ENCODE data around the gene DACT2. TPM values are rescaled to one million over a fixed set of nuclear protein-coding genes. Genes with fewer than 3 reads are reported as not detected.

Gene DACT2
- total RNA-seq, 1 experiment from 2014 or later, result 26.6 TPM

DNA sequence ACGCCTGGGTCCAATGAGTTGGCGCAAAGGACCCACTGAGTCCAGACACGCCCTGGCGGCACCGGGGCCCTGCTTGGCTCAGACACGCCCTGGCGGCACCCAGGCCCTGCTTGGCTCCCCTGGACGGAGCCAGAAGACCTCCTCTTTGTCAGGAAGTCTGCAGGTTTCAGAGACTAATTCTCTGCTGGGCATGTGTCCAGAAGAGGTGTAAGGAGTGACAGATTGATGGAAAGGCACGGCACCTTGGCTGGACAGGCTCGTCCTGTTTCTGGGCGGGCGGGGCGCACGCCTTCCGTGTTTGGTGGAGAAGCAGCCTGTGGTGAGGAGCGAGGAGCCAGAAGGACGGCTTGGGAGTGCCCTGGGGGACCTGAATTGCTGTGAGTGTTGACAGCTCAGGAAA, 23.1 kb upstream of the DACT2 start:
- Histone ChIP-seq H3K36me3 (replicated peaks; ENCODE audit: control insufficient read depth, insufficient read depth, low read length) (no peaks in the 10 kb centered on the region), H3K4me3 (ENCODE audit: insufficient read depth, low read depth, low read length) (no peak overlapping the region), H3K27me3 (ENCODE audit: control insufficient read depth, insufficient read depth, low read length) (no peaks in the 10 kb centered on the region)
- no peak for DNase-seq

DNA sequence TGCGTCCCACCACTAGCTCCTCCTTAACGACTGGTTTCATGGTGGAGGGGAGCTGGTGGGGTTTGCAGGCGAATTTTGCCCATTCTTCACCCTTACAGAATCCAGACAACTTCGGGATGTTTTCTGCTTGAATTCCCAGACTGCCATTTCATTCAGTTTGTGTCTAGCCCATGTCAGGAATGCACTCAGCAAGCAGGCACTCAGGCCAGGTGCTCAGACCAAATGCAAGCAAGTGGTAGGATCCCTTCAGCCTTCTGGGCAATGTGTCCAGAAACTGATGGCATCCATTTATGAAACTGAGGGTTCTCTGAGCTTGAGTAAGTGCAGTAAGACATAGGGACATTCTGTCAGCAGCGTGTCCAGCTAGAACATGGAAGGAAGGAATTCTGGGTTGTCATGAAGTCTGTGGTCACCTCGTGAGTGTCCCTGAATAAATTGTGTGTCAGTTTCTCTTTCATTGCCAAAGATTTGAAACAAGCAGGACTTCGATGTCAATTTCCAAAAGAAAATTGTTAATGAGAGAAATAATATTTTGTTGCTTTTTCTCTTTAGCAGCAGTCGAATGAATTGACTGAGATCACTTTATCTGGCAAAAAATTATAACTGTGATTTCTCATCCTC, 21.8 kb upstream of the DACT2 start:
- DNase-seq, result no peak

DNA sequence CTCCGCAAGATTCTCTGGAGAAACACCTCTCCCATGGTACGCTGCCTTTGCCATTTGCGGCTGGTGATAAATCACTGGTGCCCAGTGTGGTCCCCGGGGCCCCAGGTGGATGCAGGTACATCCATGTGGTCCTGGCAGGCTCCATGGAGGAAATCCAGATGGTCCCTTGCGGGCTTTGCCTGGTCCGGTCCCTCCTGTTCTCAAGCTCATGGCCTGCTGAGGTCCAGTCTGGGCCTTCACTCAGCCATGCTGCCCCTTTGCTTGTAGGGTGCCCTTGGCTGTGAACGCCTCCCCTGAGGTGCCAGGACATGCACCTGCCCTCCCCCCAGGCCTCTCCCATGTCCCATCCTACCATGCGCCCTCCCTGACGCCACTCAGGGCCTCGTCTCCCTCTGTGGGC, 21.2 kb upstream of the DACT2 start:
- no peak for DNase-seq
- H3K4me3 ChIP-seq (ENCODE audit: insufficient read depth, low read depth, low read length), result no peak overlapping the region
- no peaks in the 10 kb centered on the region; the same call in 1 of the 2 replicates for H3K27me3 ChIP-seq (ENCODE audit: control insufficient read depth, insufficient read depth, low read length)
- H3K36me3 ChIP-seq (replicated peaks; ENCODE audit: control insufficient read depth, insufficient read depth, low read length), result no peaks in the 10 kb centered on the region

More for the DNA sequence above, 21.8 kb upstream of the DACT2 start:
- Histone ChIP-seq H3K27me3 (ENCODE audit: control insufficient read depth, insufficient read depth, low read length) (no peaks in the 10 kb centered on the region; the same call in 1 of the 2 replicates), H3K4me3 (ENCODE audit: insufficient read depth, low read depth, low read length) (no peak overlapping the region), H3K36me3 (replicated peaks; ENCODE audit: control insufficient read depth, insufficient read depth, low read length) (no peaks in the 10 kb centered on the region)

DNA sequence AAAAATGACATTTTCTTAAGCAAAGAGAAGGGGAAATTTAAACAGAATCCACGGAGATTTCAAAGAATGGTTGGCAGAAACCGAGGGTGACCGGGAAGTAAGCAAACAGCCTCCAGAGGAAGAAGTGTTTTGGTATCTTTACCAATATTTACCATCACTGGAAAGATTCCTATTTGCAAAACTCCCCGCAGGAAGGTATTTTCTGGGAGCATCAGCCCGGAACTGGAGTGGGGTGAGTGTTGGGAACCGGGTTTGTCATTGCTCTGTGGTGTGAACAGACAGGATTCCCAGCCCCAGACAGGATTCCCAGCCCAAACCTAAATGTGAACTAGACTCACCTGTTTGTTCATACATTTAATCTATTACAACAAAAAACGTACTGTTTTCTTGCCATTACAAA, 19.2 kb upstream of the DACT2 start:
- Histone ChIP-seq H3K4me3 (ENCODE audit: insufficient read depth, low read depth, low read length) (no peak overlapping the region), H3K27me3 (ENCODE audit: control insufficient read depth, insufficient read depth, low read length) (no peaks in the 10 kb centered on the region; the same call in 1 of the 2 replicates)
- DNase-seq, result no peak

GRCh38 chr6:168336967-168337366, 17.4 kb upstream of the DACT2 start:
- Histone ChIP-seq H3K36me3 (replicated peaks; ENCODE audit: control insufficient read depth, insufficient read depth, low read length) (no peaks in the 10 kb centered on the region), H3K27me3 (ENCODE audit: control insufficient read depth, insufficient read depth, low read length) (no peaks in the 10 kb centered on the region; the same call in 1 of the 2 replicates), H3K4me3 (ENCODE audit: insufficient read depth, low read depth, low read length) (no peak overlapping the region)
- DNase-seq, result no peak

More for the DNA sequence above, 19.2 kb upstream of the DACT2 start:
- no peaks in the 10 kb centered on the region for H3K36me3 ChIP-seq (replicated peaks; ENCODE audit: control insufficient read depth, insufficient read depth, low read length)

GRCh38 chr6:168333989-168334388, 14.4 kb upstream of the DACT2 start:
- Histone ChIP-seq H3K36me3 (replicated peaks; ENCODE audit: control insufficient read depth, insufficient read depth, low read length) (no peaks in the 10 kb centered on the region), H3K4me3 (ENCODE audit: insufficient read depth, low read depth, low read length) (no peak overlapping the region), H3K27me3 (ENCODE audit: control insufficient read depth, insufficient read depth, low read length) (peaks cover 11% of the 10 kb centered on the region)
- DNase-seq, result no peak

DNA sequence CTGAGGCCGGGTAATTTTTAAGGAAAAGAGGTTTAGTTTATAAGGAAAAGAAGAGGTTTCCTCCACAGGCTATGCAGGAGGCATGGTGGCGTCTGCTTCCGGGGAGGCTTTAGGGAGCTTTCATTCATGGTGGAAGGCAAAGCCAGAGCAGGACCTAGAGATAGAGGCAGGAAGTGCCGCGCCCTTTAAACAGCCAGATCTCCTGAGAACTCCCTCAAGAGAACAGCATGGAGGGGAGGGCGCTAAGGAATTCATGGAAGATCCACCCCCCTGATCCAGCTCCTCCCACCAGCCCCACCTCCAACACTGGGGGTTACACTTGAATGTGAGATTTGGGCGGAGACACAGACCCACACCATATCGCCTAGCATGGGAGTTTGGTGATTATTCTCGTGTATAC, 13.9 kb upstream of the DACT2 start:
- DNase-seq, result peak; percentile 48
- H3K27me3 ChIP-seq (ENCODE audit: control insufficient read depth, insufficient read depth, low read length), result peaks cover 12% of the 10 kb centered on the region
- H3K4me3 ChIP-seq (ENCODE audit: insufficient read depth, low read depth, low read length), result no peak overlapping the region
- no peaks in the 10 kb centered on the region for H3K36me3 ChIP-seq (replicated peaks; ENCODE audit: control insufficient read depth, insufficient read depth, low read length)

DNA sequence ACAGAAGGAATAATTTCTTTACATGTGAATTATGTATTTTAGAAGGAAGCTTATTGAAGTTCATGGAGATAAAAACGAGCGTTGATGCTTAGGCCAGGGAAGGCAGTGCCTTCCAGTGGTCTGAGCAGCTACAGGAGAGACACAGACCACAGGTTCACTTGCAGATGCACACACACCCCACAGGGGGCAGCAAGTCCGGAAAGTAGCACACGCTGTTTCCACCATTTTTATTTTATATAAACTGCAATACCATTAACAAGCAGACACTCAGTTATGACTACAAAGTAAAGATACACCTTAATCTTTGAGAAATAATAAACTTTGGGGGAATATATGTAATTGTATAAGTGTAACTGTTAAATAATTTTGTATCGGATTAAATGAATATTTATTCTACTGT, 13.5 kb upstream of the DACT2 start:
- peak; percentile 72 for DNase-seq

DNA sequence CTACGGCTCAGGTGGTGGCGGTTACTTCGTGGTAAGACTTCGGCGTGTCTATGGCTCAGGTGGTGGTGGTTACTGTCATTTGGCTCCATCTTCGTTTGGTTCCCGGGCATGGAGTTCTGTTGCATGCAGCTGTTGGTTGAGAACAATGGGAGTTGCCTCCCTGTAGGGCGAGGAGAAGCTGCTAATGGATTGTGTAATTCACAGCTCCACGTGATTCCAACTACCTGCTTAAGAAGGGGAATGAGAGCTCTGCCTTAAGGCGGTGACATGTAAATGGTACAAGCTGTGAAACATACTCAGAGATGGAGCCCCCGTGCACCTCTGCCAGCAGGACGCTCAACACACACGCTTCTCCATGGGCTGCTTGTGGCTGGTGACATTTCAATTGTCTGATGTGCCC, 12.4 kb upstream of the DACT2 start:
- Histone ChIP-seq H3K27me3 (ENCODE audit: control insufficient read depth, insufficient read depth, low read length) (peaks cover 12% of the 10 kb centered on the region), H3K36me3 (replicated peaks; ENCODE audit: control insufficient read depth, insufficient read depth, low read length) (no peaks in the 10 kb centered on the region), H3K4me3 (ENCODE audit: insufficient read depth, low read depth, low read length) (no peak overlapping the region)
- DNase-seq, result peak; percentile 78

More for the DNA sequence above, 13.5 kb upstream of the DACT2 start:
- Histone ChIP-seq H3K36me3 (replicated peaks; ENCODE audit: control insufficient read depth, insufficient read depth, low read length) (no peaks in the 10 kb centered on the region), H3K4me3 (ENCODE audit: insufficient read depth, low read depth, low read length) (no peak overlapping the region), H3K27me3 (ENCODE audit: control insufficient read depth, insufficient read depth, low read length) (peaks cover 12% of the 10 kb centered on the region)

- Histone ChIP-seq H3K36me3 (replicated peaks; ENCODE audit: control insufficient read depth, insufficient read depth, low read length) (no peaks in the 10 kb centered on the region), H3K4me3 (ENCODE audit: insufficient read depth, low read depth, low read length) (no peak overlapping the region), H3K27me3 (ENCODE audit: control insufficient read depth, insufficient read depth, low read length) (peaks cover 12% of the 10 kb centered on the region)
- no peak for DNase-seq
These were observed 11.5 kb upstream of the DACT2 start for GRCh38 chr6:168331058-168331457.

DNA sequence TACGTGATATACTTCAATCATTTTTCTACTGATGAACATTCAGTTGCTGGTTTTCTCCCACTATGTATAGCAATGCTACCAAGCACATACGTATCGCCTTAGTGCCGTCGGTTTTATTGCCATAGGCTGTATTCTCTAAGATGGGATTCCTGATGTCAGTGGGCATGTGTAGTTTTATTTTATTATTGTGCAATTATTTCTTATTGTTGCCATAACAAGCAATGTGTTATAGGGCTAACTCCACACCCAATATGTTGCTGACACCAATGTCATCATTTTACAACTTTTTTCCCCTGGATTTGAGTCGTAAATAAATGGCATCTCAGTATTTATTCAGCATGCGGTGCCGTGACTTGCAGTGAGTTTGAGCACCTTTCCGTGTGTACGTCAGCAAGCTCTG, 10.8 kb upstream of the DACT2 start:
- Histone ChIP-seq H3K27me3 (ENCODE audit: control insufficient read depth, insufficient read depth, low read length) (peaks cover 12% of the 10 kb centered on the region), H3K36me3 (replicated peaks; ENCODE audit: control insufficient read depth, insufficient read depth, low read length) (no peaks in the 10 kb centered on the region), H3K4me3 (ENCODE audit: insufficient read depth, low read depth, low read length) (no peak overlapping the region)
- DNase-seq, result no peak

DNA sequence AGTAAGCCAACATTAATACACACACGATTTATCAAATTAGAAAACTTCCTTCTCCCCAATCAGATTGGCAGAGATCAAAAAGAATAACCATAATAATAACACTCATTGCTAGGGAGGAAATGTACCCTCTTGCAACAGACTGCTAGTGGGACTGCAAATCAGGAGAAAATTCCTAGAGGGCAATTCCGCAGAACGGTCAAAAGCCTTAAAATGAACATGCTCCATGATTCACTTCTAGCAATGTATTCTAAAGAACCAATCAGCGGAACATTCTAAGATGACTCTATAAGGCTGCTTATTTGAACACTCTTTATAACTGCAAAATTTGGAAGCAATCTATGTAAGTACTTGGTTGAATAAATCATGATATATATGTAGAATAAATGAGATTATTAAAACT, 8.5 kb upstream of the DACT2 start:
- H3K4me3 ChIP-seq (ENCODE audit: insufficient read depth, low read depth, low read length), result no peak overlapping the region
- no peaks in the 10 kb centered on the region for H3K36me3 ChIP-seq (replicated peaks; ENCODE audit: control insufficient read depth, insufficient read depth, low read length)
- no peak for DNase-seq
- peaks cover 12% of the 10 kb centered on the region for H3K27me3 ChIP-seq (ENCODE audit: control insufficient read depth, insufficient read depth, low read length)

- Histone ChIP-seq H3K4me3 (ENCODE audit: insufficient read depth, low read depth, low read length) (no peak overlapping the region), H3K27me3 (ENCODE audit: control insufficient read depth, insufficient read depth, low read length) (peaks cover 12% of the 10 kb centered on the region), H3K36me3 (replicated peaks; ENCODE audit: control insufficient read depth, insufficient read depth, low read length) (no peaks in the 10 kb centered on the region)
- DNase-seq, result peak; percentile 57
These were observed 7.0 kb upstream of the DACT2 start for GRCh38 chr6:168326294-168327261.

DNA sequence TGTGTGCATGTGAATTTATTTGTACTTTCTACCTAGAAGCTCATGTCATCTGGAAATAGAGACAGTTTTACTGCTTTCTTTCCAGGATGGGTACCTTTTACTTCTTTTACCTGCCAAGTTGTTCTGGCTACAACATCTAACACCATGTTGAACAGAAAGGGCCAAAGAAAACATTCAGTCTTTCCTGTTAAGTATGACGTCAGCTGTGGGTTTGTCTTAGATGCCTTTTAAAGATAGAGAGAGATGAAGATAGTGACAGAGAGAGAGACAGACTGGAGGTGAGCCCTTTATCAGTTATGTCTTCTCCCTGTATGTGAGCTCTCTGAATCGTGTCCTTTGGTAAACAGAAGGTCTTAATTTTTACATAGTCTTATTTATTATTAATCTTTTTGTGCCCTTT, 3.4 kb upstream of the DACT2 start:
- Histone ChIP-seq H3K36me3 (replicated peaks; ENCODE audit: control insufficient read depth, insufficient read depth, low read length) (no peaks in the 10 kb centered on the region), H3K4me3 (ENCODE audit: insufficient read depth, low read depth, low read length) (no peak overlapping the region), H3K27me3 (ENCODE audit: control insufficient read depth, insufficient read depth, low read length) (peaks cover 19% of the 10 kb centered on the region)
- DNase-seq, result no peak

GRCh38 chr6:168320634-168321033, 1.1 kb upstream of the DACT2 start:
- Histone ChIP-seq H3K36me3 (replicated peaks; ENCODE audit: control insufficient read depth, insufficient read depth, low read length) (no peaks in the 10 kb centered on the region), H3K27me3 (ENCODE audit: control insufficient read depth, insufficient read depth, low read length) (peaks cover 19% of the 10 kb centered on the region), H3K4me3 (ENCODE audit: insufficient read depth, low read depth, low read length) (no peak overlapping the region)
- DNase-seq, result no peak
